ENCODE measurements around the gene SMG7.

The SMG7 gene

GRCh38 chr1:183596500-183596899, 124.2 kb downstream of the SMG7 start:
- DNase-seq, result no peak

DNA sequence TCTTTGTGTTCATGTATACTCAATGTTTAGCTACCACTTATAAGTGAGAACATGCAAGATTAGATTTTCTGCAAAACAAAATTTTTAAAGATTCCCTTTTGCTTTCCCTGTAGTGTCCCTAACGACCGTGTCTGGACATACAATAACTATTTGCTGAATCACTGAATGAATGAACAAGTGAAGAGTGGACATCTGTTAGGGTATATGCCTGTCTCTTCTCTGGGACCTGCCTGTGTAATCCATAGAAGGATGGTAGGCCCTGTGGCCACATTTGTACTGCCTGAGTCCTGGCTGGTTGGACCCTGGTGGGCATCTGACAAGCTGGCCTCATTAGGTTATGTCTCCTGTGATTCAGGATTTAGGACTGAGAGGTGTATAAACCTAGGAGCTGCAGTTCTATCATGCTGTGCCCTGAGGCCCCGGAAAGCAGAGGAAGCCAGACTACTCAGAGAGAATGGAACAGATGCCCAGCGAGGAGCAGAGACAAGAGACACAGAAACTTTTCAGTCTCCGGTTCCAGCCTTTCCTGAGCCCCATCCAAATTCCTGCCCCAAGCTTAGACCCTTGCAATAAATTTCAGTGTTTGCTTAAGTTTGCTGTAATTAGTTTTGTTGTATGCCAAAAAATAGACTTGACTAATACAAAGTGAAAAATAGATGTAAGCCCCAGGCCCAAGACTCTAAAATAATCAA, 125.5 kb downstream of the SMG7 start:
- DNase-seq, result no peak

GRCh38 chr1:183598386-183598785, 126.1 kb downstream of the SMG7 start:
- no peak for DNase-seq

DNA sequence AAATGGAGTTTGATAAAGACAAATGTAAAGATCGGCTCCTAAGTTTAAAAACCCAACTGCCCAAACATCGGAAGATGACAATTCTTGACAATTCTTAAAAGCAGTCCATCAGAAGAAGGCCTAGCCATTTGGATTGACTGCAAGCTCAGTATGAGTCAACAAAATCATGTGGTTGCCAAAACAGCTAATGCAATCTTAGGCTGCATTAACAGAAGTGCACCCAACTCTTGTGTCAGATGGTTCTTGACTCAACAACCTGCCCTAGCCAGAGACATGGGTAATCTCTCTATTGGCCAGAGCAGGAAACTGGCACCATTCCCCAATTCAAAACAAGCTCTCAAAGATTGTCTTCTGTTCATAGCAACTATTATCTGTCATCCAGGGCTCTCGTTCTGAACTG, 127.8 kb downstream of the SMG7 start:
- DNase-seq, result no peak

- no peak for DNase-seq
These were observed 128.3 kb downstream of the SMG7 start for GRCh38 chr1:183600634-183601033.

GRCh38 chr1:183602510-183602909, 130.2 kb downstream of the SMG7 start:
- DNase-seq, result no peak
